ENCODE results near the gene SHB.

SHB gene

DNA sequence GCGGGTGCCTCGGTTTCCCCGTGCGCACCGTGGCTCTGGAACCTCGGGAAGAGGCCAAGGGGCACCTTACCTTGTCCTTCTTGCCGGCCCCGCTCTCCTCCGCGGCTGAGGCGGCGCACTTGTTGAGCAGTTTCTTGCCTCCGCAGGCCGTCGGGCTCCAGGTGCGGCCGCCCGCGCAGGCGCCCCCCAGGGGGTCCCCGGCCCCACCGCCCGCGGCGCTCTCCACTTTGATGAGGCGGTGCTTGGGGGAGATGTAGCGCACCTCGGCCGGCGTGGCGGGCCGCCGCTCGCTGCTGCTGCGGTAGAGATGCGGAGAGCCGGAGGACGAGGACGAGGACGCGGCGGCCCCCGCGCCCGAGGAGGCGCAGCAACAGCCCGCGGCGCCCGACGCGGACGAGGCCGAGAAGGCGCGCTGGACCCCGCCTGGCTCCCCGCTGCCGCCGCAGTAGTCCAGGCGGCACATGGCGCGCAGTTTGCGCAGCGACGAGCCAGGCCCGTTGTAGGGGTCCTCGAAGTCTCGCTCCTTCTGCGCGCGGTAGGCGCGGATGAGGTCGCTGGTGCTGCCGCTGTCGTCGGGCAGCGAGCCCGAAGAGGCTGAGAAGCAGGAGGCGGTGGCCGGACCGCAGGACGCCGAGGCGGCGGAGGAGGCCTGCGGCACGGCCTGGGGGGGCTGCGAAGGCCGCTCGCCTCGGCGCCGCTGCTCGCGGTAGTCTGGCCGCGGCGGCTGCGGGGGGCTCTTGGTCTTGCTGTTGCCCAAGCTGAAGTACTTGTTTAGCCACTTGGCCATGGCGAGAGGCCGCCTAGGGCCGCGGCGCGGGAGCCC lies 957 bp downstream of the SHB start:
- Histone ChIP-seq H3K27me3 (replicated peaks) (no peaks in the 10 kb centered on the region), H3K27ac (peak overlapping the region; percentile 70), H3K36me3 (replicated peaks) (no peaks in the 10 kb centered on the region), H3K4me3 (ENCODE audit: low read depth, low read length) (peak overlapping the region; percentile 86)
- in situ Hi-C loops (cut with HindIII; ENCODE audit: low pct_ligation_motif_present, low sequenced_read_pairs) = no loop called here
- TF ChIP-seq CTCF (IDR thresholded peaks at IDR 0.05; ENCODE audit: low read depth, low read length, missing control alignments) = no peak
- no peak for DNase-seq

GRCh38 chr9:38066914-38067858 lies 1.8 kb downstream of the SHB start:
- Histone ChIP-seq H3K27ac (peak overlapping the region; percentile 70), H3K36me3 (replicated peaks) (no peaks in the 10 kb centered on the region), H3K4me3 (ENCODE audit: low read depth, low read length) (peak overlapping the region; percentile 86), H3K27me3 (replicated peaks) (no peaks in the 10 kb centered on the region)
- no peak for DNase-seq
- no peak for TF ChIP-seq CTCF (IDR thresholded peaks at IDR 0.05; ENCODE audit: low read depth, low read length, missing control alignments)
- in situ Hi-C loops (cut with HindIII; ENCODE audit: low pct_ligation_motif_present, low sequenced_read_pairs) = no loop called here

DNA sequence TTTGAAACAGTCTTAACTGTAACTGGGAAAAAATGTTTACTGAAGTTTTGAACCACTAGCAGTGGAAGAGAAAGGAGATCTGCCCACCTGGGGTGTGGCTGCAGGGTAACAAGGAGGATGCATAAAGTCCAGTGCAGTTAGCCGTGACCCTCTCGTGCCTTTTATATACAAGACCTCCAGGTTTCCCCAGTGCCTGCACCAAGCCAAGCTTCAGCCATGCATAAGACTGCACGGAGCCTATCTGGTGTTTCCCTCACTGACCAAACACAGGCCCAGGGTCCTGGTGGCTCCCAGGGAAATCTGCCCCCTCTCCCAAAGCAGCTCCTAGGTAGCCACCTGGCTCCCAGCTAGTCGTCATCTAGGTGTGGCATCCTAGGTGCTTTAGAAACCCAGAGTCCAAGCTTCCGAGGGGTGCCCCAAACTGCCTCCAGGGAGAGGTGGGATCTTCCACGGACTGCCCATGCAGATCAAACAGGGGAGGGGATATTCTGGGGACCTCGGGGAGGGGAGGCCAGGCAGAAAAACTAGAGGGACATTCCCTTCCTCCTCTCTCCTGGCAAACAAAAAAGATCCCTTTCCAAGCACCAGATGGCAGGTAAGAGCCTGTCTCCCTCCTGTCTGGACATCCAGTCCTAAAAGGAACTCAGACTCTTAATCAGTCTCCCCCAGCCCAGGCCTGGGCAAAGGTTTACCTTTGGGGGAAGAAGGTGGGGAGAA lies 2.7 kb downstream of the SHB start:
- Histone ChIP-seq H3K36me3 (replicated peaks) (no peaks in the 10 kb centered on the region), H3K27ac (no peak overlapping the region), H3K4me3 (ENCODE audit: low read depth, low read length) (peak overlapping the region; percentile 86), H3K27me3 (replicated peaks) (no peaks in the 10 kb centered on the region)
- no peak for DNase-seq
- peak; percentile 41 for TF ChIP-seq CTCF (IDR thresholded peaks at IDR 0.05; ENCODE audit: low read depth, low read length, missing control alignments)
- in situ Hi-C loops (cut with HindIII; ENCODE audit: low pct_ligation_motif_present, low sequenced_read_pairs) = no loop called here

DNA sequence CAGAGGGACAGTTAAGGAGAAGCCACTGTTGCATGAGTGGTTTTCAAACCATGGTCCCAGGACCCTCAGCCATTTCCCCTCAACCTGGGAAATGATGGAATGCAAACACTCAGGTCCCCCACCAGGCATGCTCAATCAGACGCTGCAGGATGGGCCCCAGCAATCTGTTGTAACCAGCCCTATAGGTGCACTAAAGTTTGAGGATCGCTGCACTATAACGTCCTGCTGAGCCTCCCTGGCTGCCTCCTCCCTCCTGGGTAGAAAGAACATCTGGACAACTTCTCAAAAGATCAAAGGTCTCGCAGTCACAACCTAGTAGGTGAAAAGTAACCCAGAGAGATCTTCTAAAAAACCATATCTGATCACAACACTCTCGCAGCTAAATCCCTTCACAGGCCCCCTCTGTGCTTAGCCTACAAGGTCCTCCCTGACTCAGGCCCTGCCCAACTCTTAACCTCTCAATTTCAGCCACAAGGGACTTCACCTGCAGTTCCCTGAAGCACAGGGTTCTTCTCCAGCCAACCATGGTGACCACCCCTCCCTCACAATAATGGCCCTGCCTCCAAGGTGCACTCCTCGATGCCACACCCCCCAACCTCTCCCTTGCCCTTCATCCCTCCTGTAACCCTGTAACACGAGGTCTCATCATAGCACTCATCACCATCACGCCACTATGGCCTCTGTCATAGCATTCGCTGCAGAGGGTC lies 3.5 kb downstream of the SHB start:
- TF ChIP-seq CTCF (IDR thresholded peaks at IDR 0.05; ENCODE audit: low read depth, low read length, missing control alignments) = no peak
- DNase-seq = no peak
- Histone ChIP-seq H3K36me3 (replicated peaks) (no peaks in the 10 kb centered on the region), H3K4me3 (ENCODE audit: low read depth, low read length) (peak overlapping the region; percentile 86), H3K27ac (no peak overlapping the region), H3K27me3 (replicated peaks) (no peaks in the 10 kb centered on the region)
- in situ Hi-C loops (cut with HindIII; ENCODE audit: low pct_ligation_motif_present, low sequenced_read_pairs) = no loop called here

GRCh38 chr9:38064842-38065368 lies 4.1 kb downstream of the SHB start:
- no peak for DNase-seq
- Histone ChIP-seq H3K27me3 (replicated peaks) (no peaks in the 10 kb centered on the region), H3K36me3 (replicated peaks) (no peaks in the 10 kb centered on the region), H3K4me3 (ENCODE audit: low read depth, low read length) (peak overlapping the region; percentile 9), H3K27ac (no peak overlapping the region)
- in situ Hi-C loops (cut with HindIII; ENCODE audit: low pct_ligation_motif_present, low sequenced_read_pairs) = no loop called here
- TF ChIP-seq CTCF (IDR thresholded peaks at IDR 0.05; ENCODE audit: low read depth, low read length, missing control alignments) = no peak
